Esophagus squamous epithelium (tissue), 4 donors: ENCODE data around the gene SPOCK1.

Experiments used
- POLR2A ChIP-seq, 4 donors: fragments of 450-650 bp; IDR thresholded peaks; one replicate each; pipeline ENCODE4 v1.6.1; 2017; ENCODE audit warnings: antibody characterized with exemption in 4 of 4, mild to moderate bottlenecking in 4 of 4, moderate library complexity in 3 of 4
- TF ChIP-seq, protein P1 (sequence below), 6 experiments: fragments of 450-650 bp in 4 of 6; fragments of 200-600 bp in 2 of 6; sonication (generic) in 2 of 6; IDR thresholded peaks; one replicate each; pipeline ENCODE4 v1.5.1; 2016 to 2019; ENCODE audit warnings: antibody characterized with exemption in 6 of 6, mild to moderate bottlenecking in 4 of 6, moderate library complexity in 4 of 6

DNA sequence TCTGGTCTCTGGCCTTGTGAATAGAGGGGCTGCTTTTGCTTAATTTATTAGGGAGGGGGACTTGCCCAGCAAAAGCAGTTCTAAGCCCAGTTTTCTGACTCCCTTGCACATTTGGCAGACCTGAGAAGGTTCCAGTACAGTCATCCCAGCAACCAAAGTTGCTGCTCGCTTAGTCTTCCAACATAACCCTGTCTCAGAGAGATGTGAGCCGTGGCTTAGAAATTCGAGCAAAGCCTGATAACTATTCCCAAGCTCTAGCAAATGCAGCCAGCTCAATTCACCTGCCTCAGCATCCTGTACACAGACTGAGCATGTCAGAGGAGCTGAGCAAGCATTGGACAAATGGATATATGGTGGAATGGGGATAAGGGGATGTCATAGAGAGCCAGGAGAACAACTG, 401.9 kb downstream of the SPOCK1 start:
- TF ChIP-seq, protein P1, sequence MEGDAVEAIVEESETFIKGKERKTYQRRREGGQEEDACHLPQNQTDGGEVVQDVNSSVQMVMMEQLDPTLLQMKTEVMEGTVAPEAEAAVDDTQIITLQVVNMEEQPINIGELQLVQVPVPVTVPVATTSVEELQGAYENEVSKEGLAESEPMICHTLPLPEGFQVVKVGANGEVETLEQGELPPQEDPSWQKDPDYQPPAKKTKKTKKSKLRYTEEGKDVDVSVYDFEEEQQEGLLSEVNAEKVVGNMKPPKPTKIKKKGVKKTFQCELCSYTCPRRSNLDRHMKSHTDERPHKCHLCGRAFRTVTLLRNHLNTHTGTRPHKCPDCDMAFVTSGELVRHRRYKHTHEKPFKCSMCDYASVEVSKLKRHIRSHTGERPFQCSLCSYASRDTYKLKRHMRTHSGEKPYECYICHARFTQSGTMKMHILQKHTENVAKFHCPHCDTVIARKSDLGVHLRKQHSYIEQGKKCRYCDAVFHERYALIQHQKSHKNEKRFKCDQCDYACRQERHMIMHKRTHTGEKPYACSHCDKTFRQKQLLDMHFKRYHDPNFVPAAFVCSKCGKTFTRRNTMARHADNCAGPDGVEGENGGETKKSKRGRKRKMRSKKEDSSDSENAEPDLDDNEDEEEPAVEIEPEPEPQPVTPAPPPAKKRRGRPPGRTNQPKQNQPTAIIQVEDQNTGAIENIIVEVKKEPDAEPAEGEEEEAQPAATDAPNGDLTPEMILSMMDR (IDR thresholded peaks at IDR 0.05) = no peak
- TF ChIP-seq POLR2A (IDR thresholded peaks at IDR 0.05) = no peak
